HuH-7 (cell line): ENCODE results near the gene GC.
"Not testable (repeated sequence)": the region's sequence is repeated elsewhere in the genome, so short reads cannot be mapped to it uniquely, and the experiment has no call there.

Source experiments
- DNase-seq: peaks from one replicate; pipeline ENCODE4 v3.0.0; 2011; ENCODE audit warnings: low spot score

GC gene

GRCh38 chr4:71783972-71784371 lies at the start of gene GC:
GC (minus strand) TSS chr4:71784079; CDS start chr4:71784018, 61 bp downstream.
- DNase-seq, result no peak

- no peak for DNase-seq
Observed at GRCh38 chr4:71833232-71833900, 49.5 kb upstream of the GC start.

GRCh38 chr4:71832049-71832448 lies 48.2 kb upstream of the GC start:
- DNase-seq, result no peak

- DNase-seq, result no peak
Observed at GRCh38 chr4:71830497-71831190, 46.8 kb upstream of the GC start.

- no peak for DNase-seq
Observed at GRCh38 chr4:71828470-71828869, 44.6 kb upstream of the GC start.

GRCh38 chr4:71827826-71828225 lies 43.9 kb upstream of the GC start:
- no peak for DNase-seq

GRCh38 chr4:71816676-71817303 lies 32.9 kb upstream of the GC start:
- no peak for DNase-seq

- DNase-seq, result no peak
Observed at GRCh38 chr4:71814433-71814832, 30.6 kb upstream of the GC start.

- DNase-seq, result not testable (repeated sequence)
Observed at GRCh38 chr4:71809805-71810204, 25.9 kb upstream of the GC start.

GRCh38 chr4:71807469-71807868 lies 23.6 kb upstream of the GC start:
- peak; percentile 2 for DNase-seq

- DNase-seq, result not testable (repeated sequence)
Observed at GRCh38 chr4:71805230-71805629, 21.4 kb upstream of the GC start.

GRCh38 chr4:71804017-71804697 lies 20.3 kb upstream of the GC start:
- DNase-seq, result not testable (repeated sequence)

GRCh38 chr4:71785959-71786358 lies 2.1 kb upstream of the GC start:
- DNase-seq, result no peak

GRCh38 chr4:71784569-71785197 lies 804 bp upstream of the GC start:
- DNase-seq, result no peak

- DNase-seq, result no peak
Observed at GRCh38 chr4:71777891-71778290, 6.0 kb downstream of the GC start.

- no peak for DNase-seq
Observed at GRCh38 chr4:71775449-71775848, 8.4 kb downstream of the GC start.

- DNase-seq, result no peak
Observed at GRCh38 chr4:71774136-71774535, 9.7 kb downstream of the GC start.

- no peak for DNase-seq
Observed at GRCh38 chr4:71773004-71773403, 10.9 kb downstream of the GC start.

GRCh38 chr4:71772592-71772991 lies 11.3 kb downstream of the GC start:
- no peak for DNase-seq

- DNase-seq, result no peak
Observed at GRCh38 chr4:71771613-71772012, 12.3 kb downstream of the GC start.

GRCh38 chr4:71769434-71769833 lies 14.4 kb downstream of the GC start:
- no peak for DNase-seq

- DNase-seq, result no peak
Observed at GRCh38 chr4:71768123-71768522, 15.8 kb downstream of the GC start.
